ENCODE results near the gene EFEMP2.
A peak's percentile ranks its signal among the peaks of the same experiment; 100 is the strongest.

The EFEMP2 gene

DNA sequence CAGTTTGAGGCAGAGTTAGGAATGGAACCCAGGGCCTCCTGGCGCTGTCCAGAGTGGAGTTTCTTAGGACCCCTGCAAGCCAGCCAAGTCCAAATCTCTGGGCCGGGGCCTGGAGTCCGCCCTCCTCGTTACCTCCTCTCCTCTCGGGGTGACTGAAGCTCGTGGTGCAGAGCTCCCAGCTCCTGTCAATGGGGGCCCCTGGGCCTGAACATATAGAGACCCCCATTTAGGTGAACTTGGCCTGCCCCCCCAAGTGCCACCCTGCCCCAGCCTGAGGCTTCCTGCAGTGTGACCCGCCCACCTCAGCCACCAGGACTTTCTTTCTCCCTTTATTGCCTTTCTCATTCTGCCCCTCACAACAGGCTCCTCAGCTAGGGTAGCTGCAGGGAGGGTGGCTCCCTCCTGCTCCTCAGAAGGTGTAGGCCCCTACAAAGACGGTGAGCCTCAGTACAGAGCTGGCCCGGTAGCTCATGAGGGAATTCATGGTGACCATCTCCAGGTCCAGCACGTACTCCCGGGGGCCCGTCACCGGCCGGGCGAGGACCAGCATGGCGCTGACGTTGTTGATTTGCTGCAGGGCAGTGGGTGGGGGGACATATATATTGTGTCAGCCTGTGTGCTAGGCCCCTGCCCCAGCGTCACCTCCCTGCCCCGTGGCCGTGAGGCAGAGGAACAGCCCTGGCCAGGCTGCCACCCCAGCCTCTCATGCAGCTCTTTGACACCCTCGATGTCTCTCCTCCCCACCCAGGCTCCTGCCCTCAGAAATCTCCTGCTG lies 5.9 kb downstream of the EFEMP2 start:
- DNase-seq (ENCODE audit: low spot score), result no peak

DNA sequence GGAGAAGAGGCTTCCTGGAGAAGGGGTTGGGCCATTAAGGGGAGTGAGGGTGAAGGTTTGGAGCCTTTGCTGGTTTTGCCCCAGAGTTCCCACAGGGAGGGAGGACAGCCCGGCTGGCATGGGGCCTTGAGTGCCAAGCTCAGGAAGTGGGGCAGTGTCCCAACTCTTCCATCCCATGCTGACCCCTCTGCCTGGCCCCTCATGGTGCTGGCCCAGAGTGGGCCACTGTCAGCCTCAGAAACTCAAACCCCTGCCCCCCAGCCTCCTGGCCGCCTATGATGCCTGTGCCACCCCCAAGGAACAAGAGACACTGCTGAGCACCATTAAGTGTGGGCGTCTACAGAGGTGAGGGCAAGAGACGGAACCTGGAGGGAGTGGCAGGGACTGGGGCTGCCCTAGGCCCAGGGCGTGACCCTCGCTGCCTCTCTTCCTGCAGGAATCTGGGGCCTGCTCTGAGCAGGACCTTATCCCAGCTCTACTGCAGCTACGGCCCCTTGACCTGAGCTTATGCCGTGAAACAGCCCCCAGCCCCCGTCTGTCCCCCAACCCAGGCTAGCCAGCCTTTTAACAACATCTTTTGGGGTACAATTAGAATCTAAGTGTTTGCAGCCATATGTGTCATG lies 6.9 kb downstream of the EFEMP2 start:
- no peak for DNase-seq (ENCODE audit: low spot score)

DNA sequence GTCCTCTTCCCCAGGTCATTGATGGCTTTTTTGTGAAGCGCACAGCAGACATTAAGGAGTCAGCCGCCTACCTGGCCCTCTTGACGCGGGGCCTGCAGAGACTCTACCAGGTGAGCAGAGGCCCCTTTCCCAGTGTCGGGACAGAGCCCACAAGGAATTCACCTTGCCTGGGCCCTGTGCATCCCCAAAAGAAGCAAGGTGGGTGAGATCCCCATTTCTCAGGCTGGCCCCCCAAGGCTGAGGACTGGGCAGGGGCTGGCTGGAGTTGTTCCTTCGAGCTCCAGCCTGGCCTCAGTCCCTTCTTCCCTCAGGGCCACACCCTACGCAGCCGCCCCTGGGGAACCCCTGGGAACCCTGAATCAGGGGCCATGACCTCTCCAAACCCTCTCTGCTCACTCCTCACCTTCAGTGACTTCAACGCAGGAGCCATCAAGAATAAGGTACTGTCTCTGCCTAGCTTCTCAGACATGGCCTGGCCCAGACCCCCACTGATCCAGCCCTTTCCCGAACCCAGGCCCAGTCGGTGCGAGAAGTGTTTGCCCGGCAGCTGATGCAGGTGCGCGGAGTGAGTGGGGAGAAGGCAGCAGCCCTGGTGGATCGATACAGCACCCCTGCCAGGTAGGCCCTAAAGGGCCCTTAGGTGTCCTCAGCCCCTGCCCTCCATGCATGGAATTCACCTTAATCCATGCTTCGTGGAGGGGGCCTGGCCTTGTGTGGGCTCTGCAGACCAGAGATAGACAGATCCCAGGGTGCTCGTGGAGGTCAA lies 7.7 kb downstream of the EFEMP2 start:
- DNase-seq (ENCODE audit: low spot score), result no peak

DNA sequence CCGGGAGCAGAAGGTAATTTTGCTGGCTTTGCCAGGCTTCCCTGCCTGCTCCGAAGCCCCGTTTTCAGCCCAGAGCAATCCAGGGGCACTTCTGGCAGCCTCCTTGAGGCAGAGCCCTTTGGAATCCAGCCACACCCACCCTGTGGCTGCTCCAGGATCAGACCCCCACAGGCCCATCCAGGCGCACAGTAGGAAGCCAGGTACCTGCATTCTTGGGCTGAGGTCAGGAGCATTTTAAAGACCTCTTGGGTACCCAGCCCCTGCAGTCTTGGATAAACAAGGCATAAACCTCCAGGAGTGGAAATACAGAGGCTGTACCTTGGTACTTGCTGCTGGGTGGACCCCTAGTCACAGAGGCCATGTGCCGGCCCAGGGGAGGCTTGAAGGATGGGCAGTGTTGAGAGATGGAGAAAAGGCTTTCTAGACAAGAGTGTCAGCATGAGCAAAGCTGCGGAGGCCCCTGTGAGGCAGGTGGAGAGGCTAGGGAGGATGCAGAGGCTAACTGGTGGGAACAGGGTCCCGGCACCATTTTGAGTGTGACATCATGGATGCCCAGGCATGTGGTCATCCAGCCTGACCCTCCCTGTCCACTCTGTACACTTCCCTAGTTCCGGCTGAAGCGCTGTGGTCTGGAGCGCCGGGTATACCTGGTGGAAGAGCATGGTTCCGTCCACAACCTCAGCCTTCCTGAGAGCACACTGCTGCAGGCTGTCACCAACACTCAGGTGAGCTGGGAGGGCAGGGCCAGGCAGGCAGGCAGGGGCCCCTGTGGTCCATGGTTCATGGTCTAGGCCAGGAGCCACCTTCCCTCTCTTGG lies 8.5 kb downstream of the EFEMP2 start:
- DNase-seq (ENCODE audit: low spot score), result no peak

- DNase-seq (ENCODE audit: low spot score), result no peak
Observed at GRCh38 chr11:65862941-65863888, 9.4 kb downstream of the EFEMP2 start.

DNA sequence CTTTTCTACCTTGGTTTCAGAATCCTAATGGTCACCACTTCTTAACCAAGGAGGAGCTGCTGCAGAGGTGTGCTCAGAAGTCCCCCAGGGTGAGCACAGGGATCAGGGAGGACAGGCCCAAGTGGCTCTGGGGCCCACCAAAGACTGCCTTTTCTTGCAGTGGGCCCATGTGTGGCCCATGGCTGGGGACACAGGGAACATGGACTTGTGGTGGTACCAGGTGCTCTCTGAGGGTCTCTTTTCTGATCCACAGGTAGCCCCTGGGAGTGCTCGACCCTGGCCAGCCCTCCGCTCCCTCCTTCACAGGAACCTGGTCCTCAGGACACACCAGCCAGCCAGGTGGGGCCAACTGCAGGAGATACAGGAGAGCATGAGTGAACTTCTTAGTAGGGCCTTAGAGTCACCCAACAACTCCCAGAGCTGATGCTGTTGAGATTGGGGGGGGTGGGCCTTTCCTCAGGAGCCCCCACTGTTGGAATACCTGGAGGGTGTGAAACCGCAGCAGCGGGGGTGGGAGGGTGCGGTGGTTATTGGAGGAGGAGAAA lies 10.3 kb downstream of the EFEMP2 start:
- no peak for DNase-seq (ENCODE audit: low spot score)

DNA sequence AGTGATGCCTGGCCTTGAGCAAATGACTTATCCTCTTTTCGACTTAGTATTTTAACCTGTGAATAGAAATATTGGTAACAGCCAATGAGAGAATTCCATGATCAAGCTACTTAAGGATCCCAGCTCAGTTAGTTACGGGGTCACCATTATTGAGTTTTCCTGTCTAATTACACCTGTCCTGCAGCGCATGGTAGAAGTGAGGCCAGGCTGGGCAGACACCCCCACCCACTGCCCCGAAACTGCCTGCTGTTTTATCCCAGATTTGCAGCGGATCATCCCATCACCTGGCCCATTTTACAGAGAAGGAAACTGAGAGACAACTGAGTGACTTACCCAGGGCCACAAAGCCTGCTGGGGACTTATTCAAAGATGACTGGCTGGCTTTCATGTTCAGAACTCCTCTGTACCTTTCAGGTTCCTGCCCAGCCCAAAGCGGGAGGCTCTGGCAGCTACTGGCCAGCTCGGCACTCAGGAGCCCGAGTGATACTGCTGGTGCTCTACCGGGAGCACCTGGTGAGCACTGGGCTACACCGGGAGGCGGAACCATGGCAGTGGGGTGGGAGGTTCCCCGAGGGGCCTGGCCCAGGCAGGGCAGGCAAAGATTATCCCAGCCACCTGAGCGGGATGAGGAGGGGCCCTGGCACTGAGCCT lies 10.9 kb downstream of the EFEMP2 start:
- DNase-seq (ENCODE audit: low spot score), result no peak

DNA sequence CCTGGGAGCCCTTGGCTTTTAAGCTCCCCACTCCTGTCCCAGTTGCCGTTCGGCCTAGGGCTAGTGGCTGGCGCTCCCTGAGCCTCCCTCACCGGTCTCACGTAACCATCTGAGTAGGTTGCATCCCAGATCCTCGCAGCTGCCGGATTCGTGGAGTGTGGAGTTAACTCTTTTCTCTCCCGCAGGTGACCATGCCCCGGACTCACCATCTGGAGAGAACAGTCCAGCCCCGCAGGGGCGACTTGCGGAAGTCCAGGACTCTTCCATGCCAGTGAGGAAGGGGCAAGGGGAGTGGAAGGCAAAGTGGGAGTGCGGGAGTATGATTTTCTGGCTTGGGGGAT lies 11.5 kb downstream of the EFEMP2 start:
- DNase-seq (ENCODE audit: low spot score), result no peak

GRCh38 chr11:65860278-65861164 lies 12.1 kb downstream of the EFEMP2 start, which contains the start of gene MUS81:
Gene MUS81 (plus strand): TSS chr11:65860433. CDS start chr11:65860754, 321 bp downstream.
- peak; percentile 93 for DNase-seq (ENCODE audit: low spot score)

DNA sequence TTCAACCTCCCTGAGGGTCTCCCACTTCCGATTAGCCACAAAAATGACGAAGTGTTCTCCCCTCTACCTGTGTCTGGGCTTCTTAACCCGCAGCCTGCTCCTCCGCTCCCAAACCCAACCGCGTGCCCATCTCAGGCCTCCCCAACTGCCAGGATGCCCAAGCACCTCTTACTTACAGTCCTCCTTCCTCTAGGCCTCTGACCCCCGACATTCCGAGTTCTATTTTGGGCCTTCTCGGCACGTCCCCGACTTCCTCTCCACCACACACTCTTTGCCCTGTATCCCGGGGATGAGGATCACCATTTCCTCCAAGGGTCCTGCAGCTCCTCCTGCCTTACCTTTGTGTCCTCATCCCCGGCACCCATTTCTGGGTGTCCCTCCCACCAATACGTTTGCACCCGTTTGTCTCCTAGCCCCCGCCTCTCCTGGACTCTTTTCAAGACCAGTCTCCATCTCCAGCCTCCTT lies 12.8 kb downstream of the EFEMP2 start:
- DNase-seq (ENCODE audit: low spot score), result no peak

GRCh38 chr11:65859095-65859811 lies 13.3 kb downstream of the EFEMP2 start:
- peak; percentile 95 for DNase-seq (ENCODE audit: low spot score)

DNA sequence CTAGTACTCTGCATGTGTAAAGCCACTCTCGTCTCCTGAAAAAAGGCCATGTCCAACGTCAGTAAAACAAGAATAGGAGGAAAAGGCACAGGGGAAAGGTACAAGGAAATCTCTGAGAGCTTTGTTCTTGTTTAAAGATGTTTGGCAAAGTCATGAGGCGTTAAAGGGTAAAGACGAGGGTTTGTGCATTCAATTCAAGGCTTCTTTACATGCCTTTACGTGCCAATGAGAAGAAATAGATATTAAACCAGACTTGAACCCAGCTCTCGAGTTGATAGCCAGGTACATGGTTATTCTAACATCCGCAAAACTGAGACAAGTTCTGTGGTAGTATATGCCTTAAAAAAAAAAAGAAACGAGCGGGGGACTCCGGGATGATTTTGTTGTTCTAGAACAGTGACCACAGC lies 13.9 kb downstream of the EFEMP2 start:
- no peak for DNase-seq (ENCODE audit: low spot score)

GRCh38 chr11:65857853-65858680 lies 14.5 kb downstream of the EFEMP2 start, which contains the start of gene CFL1:
Gene CFL1 (minus strand): TSS chr11:65858180. CDS start chr11:65858099, 81 bp downstream.
- DNase-seq (ENCODE audit: low spot score), result peak; percentile 91

DNA sequence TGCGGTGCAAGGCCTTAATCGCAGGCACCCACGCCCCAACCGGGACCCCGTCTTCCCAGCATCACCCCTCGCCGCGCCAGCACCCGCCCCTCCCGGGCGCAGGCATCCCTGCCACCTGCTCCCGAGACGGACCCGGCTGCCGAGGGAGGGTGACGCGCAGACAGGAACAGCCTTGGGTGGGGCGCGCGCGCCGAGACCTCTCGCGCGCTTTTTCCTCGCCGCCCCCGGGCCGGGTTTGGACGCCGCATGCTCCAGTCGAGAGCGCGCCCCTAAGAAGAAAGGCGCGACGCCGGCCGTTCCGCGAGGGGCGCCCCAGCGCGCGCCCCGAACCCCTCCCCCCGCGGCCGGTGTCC lies 15.1 kb downstream of the EFEMP2 start:
- no peak for DNase-seq (ENCODE audit: low spot score)

- peak; percentile 64 for DNase-seq (ENCODE audit: low spot score)
Observed at GRCh38 chr11:65856689-65857499, 15.7 kb downstream of the EFEMP2 start.

GRCh38 chr11:65855927-65856363 lies 16.7 kb downstream of the EFEMP2 start:
- no peak for DNase-seq (ENCODE audit: low spot score)

Measured in AG08395 (cell line).